ENCODE results near the gene CACNA2D3. TPM values are rescaled to one million over a fixed set of nuclear protein-coding genes. Genes with fewer than 3 reads are reported as not detected.

CACNA2D3 gene
- total RNA-seq, 1 experiment from 2014 or later = not detected

- BruUV-seq (replicated peaks) = no TSS peak
- no peak for TF ChIP-seq EZH2 (IDR thresholded peaks at IDR 0.05; ENCODE audit: low read length, unreplicated experiment)
- no peak for TF ChIP-seq EZH2phosphoT487 (IDR thresholded peaks at IDR 0.05; ENCODE audit: borderline replicate concordance, low read length)
- TF ChIP-seq CTCF (conservative IDR thresholded peaks at IDR 0.05; ENCODE audit: low read depth, low read length) = no peak
- Histone ChIP-seq H3K4me3 (ENCODE audit: low read length) (no peak overlapping the region), H3K27me3 (ENCODE audit: low read length) (peaks cover 87% of the 10 kb centered on the region), H3K27ac (ENCODE audit: low read length) (no peak overlapping the region), H3K4me1 (ENCODE audit: insufficient read depth, low read length) (no peaks in the 10 kb centered on the region), H3K9me2 (replicated peaks; ENCODE audit: low read length) (no peaks in the 10 kb centered on the region), H3K4me2 (ENCODE audit: low read length) (no peak overlapping the region), H3F3A (ENCODE audit: low read length, unreplicated experiment) (no peaks in the 10 kb centered on the region), H4K20me1 (ENCODE audit: low read length) (no peaks in the 10 kb centered on the region), H3K36me3 (ENCODE audit: low read depth, low read length) (no peaks in the 10 kb centered on the region), H2AFZ (ENCODE audit: low read length) (no peak overlapping the region), H3K9me3 (ENCODE audit: low read length) (no peaks in the 10 kb centered on the region), H3K9ac (ENCODE audit: low read length) (no peak overlapping the region), H3K79me2 (ENCODE audit: low read length) (no peaks in the 10 kb centered on the region)
- ChIA-PET CTCF (no interaction called here), POLR2A (ENCODE audit: unreplicated experiment) (no interaction called here)
- intact Hi-C loops (cut with micrococcal nuclease) = no loop called here
- no peak for ATAC-seq
- DNase-seq = no peak
Observed at GRCh38 chr3:54126551-54126950, 4.2 kb downstream of the CACNA2D3 start.

GRCh38 chr3:54127499-54128056, 5.2 kb downstream of the CACNA2D3 start:
- Histone ChIP-seq H4K20me1 (ENCODE audit: low read length) (no peaks in the 10 kb centered on the region), H3K9me2 (replicated peaks; ENCODE audit: low read length) (no peaks in the 10 kb centered on the region), H3F3A (ENCODE audit: low read length, unreplicated experiment) (no peaks in the 10 kb centered on the region), H3K27me3 (ENCODE audit: low read length) (peaks cover 92% of the 10 kb centered on the region), H2AFZ (ENCODE audit: low read length) (no peak overlapping the region), H3K27ac (ENCODE audit: low read length) (no peak overlapping the region), H3K9ac (ENCODE audit: low read length) (no peak overlapping the region), H3K4me2 (ENCODE audit: low read length) (no peak overlapping the region), H3K4me3 (ENCODE audit: low read length) (no peak overlapping the region), H3K9me3 (ENCODE audit: low read length) (no peaks in the 10 kb centered on the region), H3K4me1 (ENCODE audit: insufficient read depth, low read length) (no peaks in the 10 kb centered on the region), H3K36me3 (ENCODE audit: low read depth, low read length) (no peaks in the 10 kb centered on the region), H3K79me2 (ENCODE audit: low read length) (no peaks in the 10 kb centered on the region)
- TF ChIP-seq EZH2phosphoT487 (IDR thresholded peaks at IDR 0.05; ENCODE audit: borderline replicate concordance, low read length) (no peak), EZH2 (IDR thresholded peaks at IDR 0.05; ENCODE audit: low read length, unreplicated experiment) (no peak), CTCF (conservative IDR thresholded peaks at IDR 0.05; ENCODE audit: low read depth, low read length) (no peak)
- POLR2A ChIA-PET (ENCODE audit: unreplicated experiment) = no interaction called here
- intact Hi-C loops (cut with micrococcal nuclease) = no loop called here
- CTCF ChIA-PET = no interaction called here
- DNase-seq (no peak), ATAC-seq (no peak)
- BruUV-seq (replicated peaks) = no TSS peak

- no peaks in the 10 kb centered on the region for H3K79me2 ChIP-seq (ENCODE audit: low read length)
- H4K20me1 ChIP-seq (ENCODE audit: low read length) = no peaks in the 10 kb centered on the region
- ChIA-PET CTCF (no interaction called here), POLR2A (ENCODE audit: unreplicated experiment) (no interaction called here)
- no peaks in the 10 kb centered on the region for H3K9me2 ChIP-seq (replicated peaks; ENCODE audit: low read length)
- no peak for DNase-seq
- TF ChIP-seq CTCF (conservative IDR thresholded peaks at IDR 0.05; ENCODE audit: low read depth, low read length) (no peak), EZH2 (IDR thresholded peaks at IDR 0.05; ENCODE audit: low read length, unreplicated experiment) (no peak), EZH2phosphoT487 (IDR thresholded peaks at IDR 0.05; ENCODE audit: borderline replicate concordance, low read length) (no peak)
- H3K4me2 ChIP-seq (ENCODE audit: low read length) = no peak overlapping the region
- H3K4me3 ChIP-seq (ENCODE audit: low read length) = no peak overlapping the region
- ATAC-seq = no peak
- H3F3A ChIP-seq (ENCODE audit: low read length, unreplicated experiment) = no peaks in the 10 kb centered on the region
- no peaks in the 10 kb centered on the region for H3K4me1 ChIP-seq (ENCODE audit: insufficient read depth, low read length)
- H3K9me3 ChIP-seq (ENCODE audit: low read length) = no peaks in the 10 kb centered on the region
- H3K9ac ChIP-seq (ENCODE audit: low read length) = no peak overlapping the region
- H3K27me3 ChIP-seq (ENCODE audit: low read length) = peaks cover 92% of the 10 kb centered on the region
- H3K36me3 ChIP-seq (ENCODE audit: low read depth, low read length) = no peaks in the 10 kb centered on the region
- H2AFZ ChIP-seq (ENCODE audit: low read length) = no peak overlapping the region
- intact Hi-C loops (cut with micrococcal nuclease) = no loop called here
- no TSS peak for BruUV-seq (replicated peaks)
- H3K27ac ChIP-seq (ENCODE audit: low read length) = no peak overlapping the region
Observed at GRCh38 chr3:54131026-54131605, 8.8 kb downstream of the CACNA2D3 start.
